GM18867 (cell line): Measurements from ENCODE around the gene EVC.

ENCODE experiments used
- ATAC-seq: cut with Tn5 transposase; IDR thresholded peaks from one replicate; pipeline ENCODE4 v1.9.1; 2021; ENCODE audit warnings: mild to moderate bottlenecking, moderate library complexity; ENCODE audit not compliant: unreplicated experiment

The EVC gene

GRCh38 chr4:5753766-5754528, 42.9 kb downstream of the EVC start:
- ATAC-seq: peak; percentile 65

- ATAC-seq: no peak
These were observed 43.5 kb downstream of the EVC start for GRCh38 chr4:5754529-5754881.

DNA sequence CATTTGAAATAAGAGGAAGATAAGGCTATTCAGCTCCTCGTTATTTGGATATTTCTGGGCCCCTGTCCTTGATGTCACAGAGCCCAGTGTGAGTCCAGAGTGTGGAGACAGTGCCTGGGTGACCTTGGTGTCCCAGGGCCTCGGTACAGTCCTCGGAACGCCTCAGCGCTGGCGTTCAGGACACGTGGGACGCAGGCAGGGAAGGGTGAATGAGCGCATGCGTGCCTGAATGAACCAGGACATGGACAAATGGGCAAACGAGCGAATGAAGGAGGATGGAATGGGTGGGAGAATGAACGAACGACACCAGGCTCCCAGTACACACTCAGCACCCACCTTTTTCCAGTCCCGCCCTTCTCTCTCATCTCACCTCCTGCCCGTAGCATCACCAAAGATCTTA, 44.2 kb downstream of the EVC start:
- no peak for ATAC-seq

DNA sequence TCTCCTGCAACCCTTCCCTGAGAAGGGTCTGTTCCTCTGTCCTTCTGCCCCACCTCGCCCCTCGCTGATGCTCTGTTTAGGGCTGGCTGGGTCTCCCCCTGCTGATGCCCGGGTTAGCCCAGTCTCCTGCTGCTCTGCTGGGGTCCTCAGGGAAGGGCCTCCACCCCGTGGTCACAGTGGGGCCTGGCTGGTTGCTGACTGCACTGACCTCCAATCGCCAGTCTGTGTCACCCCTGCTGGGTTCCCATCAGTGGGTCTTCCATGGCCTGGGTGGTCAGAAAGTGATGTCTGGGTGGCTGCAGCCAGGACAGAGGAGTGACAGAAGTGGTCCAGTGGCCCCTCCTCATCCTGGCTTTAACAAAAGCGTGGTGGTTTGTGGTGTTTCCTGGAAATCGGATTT, 44.7 kb downstream of the EVC start:
- no peak for ATAC-seq

DNA sequence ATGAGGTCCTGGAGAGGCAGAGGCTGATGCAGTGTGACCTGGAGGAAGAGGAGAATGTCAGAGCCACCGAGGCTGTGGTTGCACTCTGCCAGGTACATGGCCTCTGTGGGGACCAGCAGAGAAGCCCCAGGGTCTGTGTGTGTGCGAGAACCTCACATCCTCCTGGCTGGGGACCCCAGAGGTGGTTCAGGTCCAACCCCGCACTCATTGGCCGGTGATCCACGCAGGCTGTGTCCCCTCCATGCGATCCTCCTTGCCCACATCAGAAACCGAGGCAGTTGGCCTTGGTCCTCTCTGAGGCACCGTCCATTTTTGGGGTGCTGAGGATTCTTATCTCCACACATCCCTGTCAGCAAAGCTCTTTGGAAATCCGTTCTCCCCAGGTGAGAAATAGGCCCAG, 45.3 kb downstream of the EVC start:
- ATAC-seq: no peak

DNA sequence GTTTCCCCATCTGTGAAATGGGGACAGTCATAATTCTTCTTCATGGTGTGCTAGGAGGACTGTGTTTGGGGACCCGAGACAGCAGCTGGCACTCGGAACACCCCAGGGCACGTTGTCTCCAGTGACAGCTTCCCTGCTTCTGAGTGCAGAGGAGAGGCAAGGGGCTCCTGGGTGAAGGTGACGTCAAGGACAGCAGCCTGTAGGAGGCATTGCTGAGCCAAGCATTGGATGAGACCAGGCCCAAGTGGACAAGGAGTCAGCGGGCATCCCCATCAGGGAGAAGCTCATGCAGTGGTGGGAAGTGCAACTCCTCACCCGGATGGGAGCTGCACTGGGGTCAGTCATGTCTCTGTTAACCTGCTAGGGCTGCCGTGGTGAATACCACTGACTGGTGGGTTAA, 46.1 kb downstream of the EVC start:
- ATAC-seq: no peak

DNA sequence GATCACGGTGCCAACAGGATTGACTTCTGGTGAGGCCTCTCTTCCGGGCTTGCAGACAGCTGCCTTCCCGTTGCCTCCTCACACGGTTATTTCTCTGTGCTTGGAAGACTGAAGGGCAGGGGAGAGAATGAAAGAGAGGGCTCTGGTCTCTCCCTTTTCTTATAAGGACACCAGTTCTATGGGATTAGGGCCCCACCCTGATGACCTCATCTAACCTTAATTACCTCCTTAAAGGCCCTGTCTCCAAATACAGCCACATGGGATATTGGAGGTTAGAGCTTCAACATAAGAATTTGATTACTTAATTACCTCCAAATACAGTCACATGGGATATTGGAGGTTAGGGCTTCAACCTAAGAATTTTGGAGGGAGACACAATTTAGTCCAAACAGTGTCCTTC, 46.5 kb downstream of the EVC start:
- no peak for ATAC-seq

DNA sequence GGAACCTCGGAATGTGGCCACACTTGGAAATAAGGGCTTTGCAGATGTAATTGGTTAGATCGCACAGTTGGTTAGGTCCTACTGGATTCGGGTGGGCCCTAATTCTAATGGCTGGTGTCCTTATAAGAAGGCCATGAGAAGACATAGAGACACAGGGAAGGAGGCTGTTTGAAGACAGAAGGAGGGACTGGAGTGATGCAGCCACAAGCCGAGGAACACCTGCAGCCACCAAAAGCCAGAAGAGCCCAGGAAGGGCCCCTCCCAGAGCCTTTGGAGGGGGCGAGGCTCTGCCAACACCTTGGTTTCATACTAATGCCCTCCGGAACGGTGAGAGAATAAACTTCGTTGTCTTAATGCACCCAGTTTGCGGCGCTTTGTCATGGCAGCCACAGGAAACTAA, 47.0 kb downstream of the EVC start:
- no peak for ATAC-seq

GRCh38 chr4:5758741-5759140, 47.7 kb downstream of the EVC start:
- peak; percentile 80 for ATAC-seq

DNA sequence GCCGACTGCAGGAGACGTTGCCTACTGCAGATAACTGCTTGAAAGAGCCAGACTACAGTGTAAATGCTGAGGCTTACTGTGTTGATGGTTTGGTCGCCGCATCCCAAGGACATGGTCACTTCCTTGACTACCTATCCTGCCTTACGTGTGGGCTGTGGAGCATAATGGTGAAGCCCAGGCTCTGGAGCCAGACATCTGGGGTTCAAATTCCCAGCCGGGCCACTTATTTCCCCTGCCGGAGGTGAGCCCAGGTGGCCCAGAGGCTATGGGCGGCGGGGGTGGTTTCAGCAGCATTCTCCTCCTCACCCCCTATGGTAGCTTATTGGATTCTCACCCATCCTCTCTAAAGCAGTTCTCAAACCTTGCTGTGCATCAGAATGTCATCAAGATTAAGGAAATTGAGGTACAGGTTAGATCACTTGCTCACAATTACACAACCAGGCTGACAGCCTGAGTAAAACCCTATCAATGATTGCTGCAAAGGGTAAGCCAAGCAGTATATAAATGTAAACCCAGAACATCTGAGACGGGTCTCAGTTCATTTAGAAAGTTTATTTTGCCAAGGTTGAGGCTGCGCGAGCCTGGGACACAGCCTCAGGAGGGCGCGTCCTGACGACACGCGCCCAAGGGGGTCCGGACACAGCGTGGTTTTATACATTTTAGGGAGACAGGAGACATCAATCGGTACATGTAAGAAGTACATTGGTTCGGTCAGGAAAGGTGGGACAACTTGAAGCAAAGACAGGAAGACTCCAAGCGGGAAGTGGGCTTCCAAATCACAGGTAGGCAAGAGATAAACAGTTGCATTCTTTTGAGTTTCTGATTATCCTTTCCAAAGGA, 48.5 kb downstream of the EVC start:
- no peak for ATAC-seq

DNA sequence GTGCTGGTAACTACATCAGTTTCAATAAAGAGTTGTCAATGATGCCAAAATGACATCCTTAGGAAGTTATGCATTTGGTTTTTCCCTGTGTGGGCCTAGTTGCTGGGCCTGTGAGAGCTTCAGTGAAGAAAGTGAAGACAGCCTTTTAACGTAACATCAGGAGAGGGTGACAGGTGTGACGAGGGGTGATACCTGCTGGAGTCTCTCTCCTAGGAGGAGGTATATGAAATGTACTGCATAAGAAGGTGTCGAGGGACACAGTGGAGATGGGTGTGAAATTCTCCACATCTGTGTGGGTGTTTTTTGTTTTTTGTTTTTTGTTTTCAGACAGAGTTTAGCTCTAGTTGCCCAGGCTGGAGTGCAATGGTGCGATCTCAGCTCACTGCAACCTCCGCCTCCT, 49.2 kb downstream of the EVC start:
- ATAC-seq: no peak

DNA sequence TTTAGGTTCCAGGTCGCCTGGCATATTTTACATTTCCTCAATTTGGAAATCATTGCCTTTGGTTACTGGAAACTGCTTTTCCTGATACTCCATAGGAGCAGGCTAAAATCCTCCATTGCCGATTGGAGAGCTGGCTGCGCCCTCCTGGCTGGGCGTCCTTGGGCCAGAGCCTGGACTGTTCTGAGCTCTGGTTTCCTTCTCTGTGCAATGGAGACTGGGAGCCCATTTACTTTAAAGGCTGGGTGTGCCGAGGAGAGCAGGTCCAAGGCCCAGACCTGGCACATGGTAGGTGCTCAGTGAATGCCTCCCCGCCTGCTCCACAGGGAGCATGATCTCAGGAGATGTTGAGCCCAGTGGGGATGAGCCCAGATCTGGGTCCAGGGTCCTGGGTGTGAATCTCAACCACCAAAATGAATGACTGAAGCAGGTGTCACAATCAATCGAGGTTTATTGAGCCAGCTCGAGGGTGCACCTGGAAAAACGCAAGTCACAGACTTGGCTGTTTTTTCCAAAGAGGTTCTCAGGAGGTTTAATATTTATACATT, 50.0 kb downstream of the EVC start:
- no peak for ATAC-seq

- ATAC-seq: no peak
These were observed 59.0 kb downstream of the EVC start for GRCh38 chr4:5770051-5770450.

DNA sequence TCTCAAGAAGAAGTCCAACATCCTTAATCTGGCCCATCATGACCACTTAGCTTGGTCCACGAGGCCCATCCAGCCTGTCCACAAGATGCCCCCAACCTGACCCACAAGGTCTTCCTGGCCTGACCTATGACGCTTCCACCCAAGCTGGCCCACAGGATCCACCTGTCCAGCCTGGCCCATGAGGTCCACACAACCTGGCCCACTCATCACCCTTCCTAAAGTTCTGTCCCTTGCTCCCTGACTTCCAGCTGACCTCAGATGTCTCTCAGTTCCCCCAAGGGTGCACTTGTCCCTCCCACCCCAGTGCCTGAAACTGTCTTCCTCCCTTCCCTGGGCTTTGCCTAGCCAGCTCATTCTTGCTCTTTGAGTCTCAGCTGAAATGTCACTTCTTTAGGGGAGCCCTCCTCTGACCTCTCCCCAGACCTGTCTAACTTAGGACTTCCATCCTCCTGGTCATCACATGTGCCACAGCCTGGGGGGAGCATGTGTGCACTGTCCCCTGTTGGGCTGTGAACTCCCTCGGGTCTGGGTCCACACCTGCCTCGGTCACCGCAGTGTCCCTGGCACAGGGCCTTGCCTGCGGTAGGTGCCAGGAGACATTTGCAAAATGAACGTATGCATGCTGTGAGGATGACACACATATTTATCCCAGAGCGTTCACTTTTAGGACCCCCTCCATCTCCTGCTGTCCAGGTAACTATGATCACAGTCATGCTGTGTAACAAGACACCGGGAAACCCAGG, 61.7 kb downstream of the EVC start:
- no peak for ATAC-seq

DNA sequence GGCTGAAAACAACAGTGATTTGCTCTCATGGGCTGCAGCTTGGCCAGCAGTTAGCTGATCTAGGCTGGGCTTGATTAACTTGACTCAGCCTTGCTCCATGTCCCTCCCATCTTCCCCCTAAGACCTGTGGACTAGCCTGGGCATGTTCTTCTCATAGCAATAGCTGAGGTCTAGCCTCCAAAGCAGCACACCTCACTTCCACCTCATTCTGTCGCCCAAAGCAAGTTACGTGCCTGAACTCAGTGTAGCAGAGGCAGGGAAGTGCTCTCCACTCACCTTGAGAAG, 62.2 kb downstream of the EVC start:
- no peak for ATAC-seq

DNA sequence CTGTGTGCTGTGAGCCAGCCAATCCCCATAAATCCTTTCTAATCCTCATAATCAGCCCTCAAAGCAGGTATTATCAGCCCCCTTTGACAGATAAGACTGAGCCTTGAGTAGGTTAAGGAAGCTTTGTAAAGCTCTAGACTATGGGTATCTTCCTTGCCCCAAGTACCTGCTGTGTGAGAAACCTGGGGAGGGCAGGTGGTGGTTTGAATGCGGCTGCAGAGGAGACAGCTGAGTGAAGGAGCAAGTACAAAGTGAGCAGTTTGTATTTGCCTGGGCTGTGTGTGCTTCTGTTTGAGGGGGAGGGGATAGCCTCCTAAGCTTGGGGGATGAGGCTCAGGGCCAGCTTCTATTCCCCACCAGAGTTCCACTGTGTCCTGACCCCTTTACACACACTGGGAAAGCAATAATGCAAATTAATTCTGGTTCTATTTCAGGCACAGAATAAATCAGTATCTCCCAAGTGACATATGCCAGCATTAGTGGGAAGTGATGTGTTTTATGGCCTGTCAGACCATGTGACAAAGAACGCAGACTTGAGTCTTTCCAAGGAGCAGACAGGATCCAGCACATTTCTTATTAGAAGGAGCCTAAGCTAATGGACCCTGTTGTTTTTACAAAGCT, 63.5 kb downstream of the EVC start:
- ATAC-seq: no peak

- no peak for ATAC-seq
These were observed 65.5 kb downstream of the EVC start for GRCh38 chr4:5776510-5776909.

DNA sequence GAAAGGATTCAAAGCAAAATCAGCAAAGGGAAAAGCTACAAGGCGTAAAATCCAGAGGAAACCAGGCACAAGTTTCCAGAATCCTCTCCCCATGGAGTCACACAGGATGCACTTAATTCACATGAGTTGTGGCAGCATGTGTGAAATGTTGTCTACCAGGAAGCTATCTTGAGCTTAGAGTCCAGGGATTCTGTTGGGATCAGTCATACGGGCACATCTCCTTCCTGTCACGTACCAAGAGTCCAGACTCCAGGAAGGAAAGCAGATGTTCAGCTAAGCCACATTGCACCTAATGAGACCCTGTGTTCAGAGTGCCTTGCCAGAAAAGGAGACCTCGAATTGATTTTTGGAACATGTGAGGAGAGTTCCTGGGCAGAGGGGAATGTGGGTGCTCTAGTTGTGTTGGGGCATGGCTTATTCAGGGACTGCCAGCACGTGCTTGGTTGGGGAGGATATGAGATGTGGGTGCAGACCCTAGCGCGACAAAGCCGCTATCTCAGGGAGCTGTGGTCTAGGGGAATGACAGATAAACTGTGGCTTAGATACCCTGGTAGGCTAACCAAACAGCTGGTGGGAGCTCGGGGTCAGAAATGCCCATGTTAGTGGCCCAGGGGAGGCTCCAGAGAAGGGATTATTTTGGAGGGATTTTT, 70.0 kb downstream of the EVC start:
- ATAC-seq: no peak

DNA sequence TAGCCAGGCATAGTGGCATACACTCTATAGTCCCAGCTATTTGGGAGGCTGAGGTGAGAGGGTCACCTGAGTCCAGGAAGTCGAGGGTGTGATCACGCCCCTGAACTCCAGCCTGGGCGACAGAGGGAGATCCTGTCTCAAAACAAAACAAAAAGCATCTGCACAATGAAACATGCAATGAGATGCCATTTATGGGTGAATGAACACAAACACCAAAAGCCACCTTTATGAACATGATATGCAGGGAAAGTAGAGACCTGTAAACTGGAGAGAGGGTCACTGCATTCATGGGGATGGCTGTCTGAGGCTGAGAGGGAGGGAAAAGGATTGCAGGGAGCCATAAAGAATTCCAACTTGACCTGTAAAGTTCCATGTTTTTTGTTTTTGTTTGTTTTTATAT, 70.7 kb downstream of the EVC start:
- no peak for ATAC-seq

- no peak for ATAC-seq
These were observed 72.0 kb downstream of the EVC start for GRCh38 chr4:5782829-5783476.
